HG03280 (cell line): Measurements from ENCODE around the gene SIK2.
"Not testable (repeated sequence)": the region's sequence is repeated elsewhere in the genome, so short reads cannot be mapped to it uniquely, and the experiment has no call there.

ENCODE experiments used
- ATAC-seq: cut with Tn5 transposase; IDR thresholded peaks from one replicate; pipeline ENCODE4 v1.9.1; 2021; ENCODE audit warnings: mild to moderate bottlenecking, moderate library complexity; ENCODE audit not compliant: unreplicated experiment

SIK2 gene

GRCh38 chr11:111694851-111695250, 92.6 kb downstream of the SIK2 start:
- ATAC-seq: no peak

- ATAC-seq: no peak
Observed at GRCh38 chr11:111696556-111696955, 94.3 kb downstream of the SIK2 start.

GRCh38 chr11:111697933-111698371, 95.7 kb downstream of the SIK2 start:
- no peak for ATAC-seq

GRCh38 chr11:111698852-111699559, 96.8 kb downstream of the SIK2 start:
- ATAC-seq: no peak

- no peak for ATAC-seq
Observed at GRCh38 chr11:111699579-111700156, 97.4 kb downstream of the SIK2 start.

GRCh38 chr11:111700162-111700561, 97.9 kb downstream of the SIK2 start:
- no peak for ATAC-seq

- no peak for ATAC-seq
Observed at GRCh38 chr11:111702623-111703022, 100.4 kb downstream of the SIK2 start.

GRCh38 chr11:111703576-111703975, 101.3 kb downstream of the SIK2 start:
- ATAC-seq: no peak

- no peak for ATAC-seq
Observed at GRCh38 chr11:111707039-111707690, 104.9 kb downstream of the SIK2 start.

GRCh38 chr11:111707691-111708067, 105.4 kb downstream of the SIK2 start:
- ATAC-seq: no peak

- no peak for ATAC-seq
Observed at GRCh38 chr11:111714522-111714921, 112.3 kb downstream of the SIK2 start.

GRCh38 chr11:111715142-111715816, 113.0 kb downstream of the SIK2 start:
- ATAC-seq: no peak

- ATAC-seq: not testable (repeated sequence)
Observed at GRCh38 chr11:111717660-111718059, 115.4 kb downstream of the SIK2 start.

- ATAC-seq: no peak
Observed at GRCh38 chr11:111718436-111718835, 116.2 kb downstream of the SIK2 start.

GRCh38 chr11:111718859-111719258, 116.6 kb downstream of the SIK2 start:
- no peak for ATAC-seq

GRCh38 chr11:111719379-111719778, 117.1 kb downstream of the SIK2 start:
- no peak for ATAC-seq

GRCh38 chr11:111720801-111721494, 118.7 kb downstream of the SIK2 start:
- no peak for ATAC-seq

- no peak for ATAC-seq
Observed at GRCh38 chr11:111722501-111722900, 120.3 kb downstream of the SIK2 start.

- ATAC-seq: no peak
Observed at GRCh38 chr11:111723595-111723994, 121.3 kb downstream of the SIK2 start.

GRCh38 chr11:111724615-111725129, 122.4 kb downstream of the SIK2 start:
- no peak for ATAC-seq

- ATAC-seq: no peak
Observed at GRCh38 chr11:111725621-111726020, 123.4 kb downstream of the SIK2 start.
